Measurements from ENCODE around the gene DCN.

- no peak for TF ChIP-seq POLR2A (IDR thresholded peaks at IDR 0.05; ENCODE audit: low read length)
- TF ChIP-seq GATA1 (IDR thresholded peaks at IDR 0.05; ENCODE audit: low read depth, low read length): no peak
Measured at GRCh38 chr12:91120781-91121180, 61.8 kb downstream of the DCN start.
